Measurements from ENCODE around the gene METTL27.
"Not testable (repeated sequence)": the region's sequence is repeated elsewhere in the genome, so short reads cannot be mapped to it uniquely, and the experiment has no call there.

GRCh38 chr7:73797176-73797575 is 45.1 kb downstream of the METTL27 start:
- not testable (repeated sequence) for TF ChIP-seq ZNF248 (tag by site-specific recombination; IDR thresholded peaks at IDR 0.05); CTCF (tag by site-specific recombination; IDR thresholded peaks at IDR 0.05); ZNF175 (tag by site-specific recombination; IDR thresholded peaks at IDR 0.05); PBX3 (CRISPR knock-in tag; IDR thresholded peaks at IDR 0.05); ZNF223 (tag by site-specific recombination; IDR thresholded peaks at IDR 0.05); ZBTB21 (tag by site-specific recombination; IDR thresholded peaks at IDR 0.05); ZNF114 (tag by site-specific recombination; IDR thresholded peaks at IDR 0.05); ZNF623 (tag by site-specific recombination; IDR thresholded peaks at IDR 0.05); RBAK (tag by site-specific recombination; IDR thresholded peaks at IDR 0.05); ZNF239 (tag by site-specific recombination; IDR thresholded peaks at IDR 0.05); ZNF169 (tag by site-specific recombination; IDR thresholded peaks at IDR 0.05); ZNF549 (tag by site-specific recombination; IDR thresholded peaks at IDR 0.05); ZFP3 (tag by site-specific recombination; IDR thresholded peaks at IDR 0.05; ENCODE audit: low read depth)
